Tracheal epithelial cell (primary cell): ENCODE results near the gene DNAJC21. TPM values are rescaled to one million over a fixed set of nuclear protein-coding genes. Genes with fewer than 3 reads are reported as not detected.

Experiments
- total RNA-seq: library from RNA; depleted of rRNA; stranded (reverse); fragments of >200 nt; gene quantifications from 2 replicates; pipeline ENCODE4 v1.2.1, GENCODE V29; 2014

The DNAJC21 gene
- 29.2 and 46.0 TPM in 2 replicates for total RNA-seq

DNA sequence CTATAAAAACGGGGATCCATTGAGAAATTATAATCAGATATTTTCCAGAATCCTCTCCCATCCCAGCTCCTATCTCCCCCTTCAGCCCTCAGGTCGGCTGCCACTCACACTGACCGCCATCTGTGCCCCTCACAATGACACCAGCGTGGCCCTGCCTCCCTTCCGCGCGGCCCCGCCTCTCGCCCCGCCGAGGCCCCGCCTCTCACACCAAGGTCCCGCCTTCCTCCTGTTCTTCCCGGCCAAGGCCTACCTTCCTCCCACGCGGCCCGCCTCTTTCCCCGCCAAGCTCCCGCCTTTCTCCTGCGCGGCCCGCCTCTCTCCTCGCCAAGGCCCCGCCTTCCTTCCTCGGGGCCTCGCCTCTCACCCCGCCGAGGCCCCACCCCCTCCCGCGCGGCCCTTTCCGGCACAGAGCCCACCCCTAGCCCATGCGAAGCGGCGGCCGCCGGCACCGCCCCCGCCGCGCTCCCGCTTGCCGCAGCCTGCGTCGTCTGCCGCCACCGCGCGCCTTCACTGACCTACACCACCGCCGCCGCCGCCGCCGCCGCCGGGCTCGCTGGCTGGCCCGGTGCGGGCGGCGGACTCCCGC is at the start of gene DNAJC21:
DNAJC21 (plus strand) TSS at position 426 of the 586 bp plus-strand sequence. CDS start 261 bp downstream, outside the sequence.

DNA sequence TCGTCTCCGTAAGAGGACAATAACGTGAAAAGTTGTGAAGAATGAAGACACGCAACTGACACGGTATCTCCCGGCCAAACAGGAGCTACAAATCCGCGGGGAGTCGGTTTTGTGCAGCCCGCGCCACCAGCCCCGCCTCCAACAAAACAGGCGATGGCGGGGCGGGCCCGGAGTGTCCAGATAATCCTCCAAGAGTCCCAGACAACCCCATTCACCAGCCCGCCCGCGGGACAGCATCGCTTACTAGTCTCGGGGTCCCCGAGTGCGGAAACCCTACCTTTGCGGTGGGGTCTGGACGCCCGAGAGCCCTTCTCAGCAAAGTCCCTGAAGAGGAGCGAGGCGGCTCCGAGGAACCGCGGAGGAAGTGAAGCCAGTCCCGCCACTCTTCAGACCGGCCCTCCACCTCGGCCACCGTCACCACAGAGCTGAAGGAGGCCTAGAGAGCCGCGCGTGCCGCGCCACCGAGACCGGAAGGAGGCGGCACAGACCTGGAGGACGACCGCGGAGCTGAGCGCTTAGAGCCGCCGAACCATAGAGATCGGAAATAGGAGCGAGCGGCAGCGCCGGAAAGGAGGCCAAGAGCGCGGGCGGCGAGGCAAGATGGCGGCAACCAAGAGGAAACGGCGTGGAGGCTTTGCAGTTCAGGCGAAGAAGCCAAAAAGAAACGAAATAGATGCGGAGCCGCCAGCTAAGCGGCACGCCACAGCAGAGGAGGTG is 14.1 kb upstream of the DNAJC21 start, which contains the start of the genes BRIX1 and RAD1:
BRIX1 (plus strand) TSS at position 573 of the 717 bp plus-strand sequence; CDS start at position 601, 28 bp downstream.
RAD1 (minus strand) TSS at position 366 of the 717 bp plus-strand sequence. CDS start 612 bp downstream, outside the sequence.

Other genes with a start within 250 kb of the DNAJC21 start
- gene TTC23L, start 90.4 kb upstream of the DNAJC21 start, total RNA-seq = under 0.01 TPM in 1 of 2 replicates, not detected in the other
- 16.1 and 22.2 TPM in 2 replicates for gene RAD1, start 14.1 kb upstream of the DNAJC21 start, total RNA-seq
- gene BRIX1, start 13.8 kb upstream of the DNAJC21 start, total RNA-seq = 42.0 and 44.1 TPM in 2 replicates
- under 0.01 TPM in 1 of 2 replicates, not detected in the other for gene AGXT2, start 118.4 kb downstream of the DNAJC21 start, total RNA-seq